GM10266 (cell line): Measurements from ENCODE around the gene PLGRKT.

Experiments
- DNase-seq: peaks from one replicate; pipeline ENCODE4 v3.0.0; 2012; ENCODE audit errors: extremely low spot score
- CTCF ChIP-seq: IDR thresholded peaks from 2 replicates; pipeline ENCODE4 v1.5.1; 2012; ENCODE audit warnings: mild to moderate bottlenecking, low read depth; ENCODE audit not compliant: control insufficient read depth, insufficient read depth; ENCODE audit errors: missing control alignments

Gene PLGRKT

DNA sequence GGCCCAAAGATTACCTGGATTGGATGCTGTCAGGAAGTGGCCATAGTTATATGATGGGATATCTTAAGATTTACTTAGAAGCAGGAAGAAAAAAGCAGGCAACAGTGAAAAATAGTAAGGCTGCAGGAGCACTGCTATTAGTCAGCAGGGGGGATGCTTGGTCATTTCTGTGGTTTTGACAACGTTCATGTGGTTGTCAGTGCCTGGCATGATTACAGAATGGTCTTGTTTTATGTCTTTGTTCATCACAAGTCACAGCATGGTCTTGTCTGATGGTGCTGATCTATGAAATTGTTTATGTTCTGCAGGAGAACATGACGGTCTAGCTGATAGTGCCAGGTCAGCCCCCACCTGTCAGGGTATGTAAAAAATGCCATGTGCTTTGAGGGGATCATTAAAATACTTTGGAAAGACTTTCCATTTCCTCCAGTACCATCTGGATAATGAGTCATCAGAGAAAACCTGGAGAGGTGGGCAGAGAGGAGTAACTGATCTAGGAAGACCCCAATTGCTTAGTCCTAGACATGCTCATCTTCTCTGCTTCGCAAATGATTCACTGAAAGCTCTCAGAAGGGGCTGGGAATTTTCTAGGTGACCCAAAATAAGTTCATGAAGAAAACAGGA lies 48.5 kb downstream of the PLGRKT start:
- peak; percentile 20 for DNase-seq
- no peak for TF ChIP-seq CTCF

DNA sequence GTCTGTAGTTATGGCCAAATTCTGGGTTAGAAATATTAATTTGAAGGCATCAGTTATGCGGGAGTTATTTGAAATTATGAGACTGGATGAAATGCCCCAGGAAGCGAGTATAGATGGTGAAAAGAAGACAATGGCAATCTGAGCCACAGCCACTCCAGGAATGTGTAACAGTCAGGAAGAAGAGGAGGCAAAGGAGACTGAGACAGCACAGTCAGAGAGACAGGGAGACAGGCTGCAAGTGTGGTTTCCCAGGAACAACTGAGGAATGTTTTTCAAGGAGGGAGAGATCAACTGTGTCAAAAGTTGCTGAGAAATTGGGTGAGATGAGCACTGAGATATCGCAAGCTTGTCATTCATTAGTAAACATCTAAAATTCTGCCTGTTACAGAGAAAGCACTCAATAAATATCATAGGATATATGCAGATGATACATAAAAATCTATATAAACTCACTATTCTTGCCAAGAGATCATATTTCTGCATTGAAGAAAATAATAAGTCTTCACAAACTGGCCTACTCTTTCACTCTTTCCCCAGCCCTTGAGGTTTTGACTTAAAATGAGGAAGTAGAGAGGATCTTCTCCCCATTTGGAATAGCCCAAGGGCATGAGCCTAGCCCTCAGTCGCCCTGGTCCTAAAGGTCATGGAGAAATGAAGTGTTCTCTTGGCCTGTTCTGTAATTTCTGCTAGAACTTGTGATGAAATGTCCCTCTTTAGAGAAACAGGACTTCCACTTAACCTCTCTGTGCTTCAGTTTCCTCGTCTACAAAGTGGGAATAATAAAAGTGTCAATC lies 49.5 kb downstream of the PLGRKT start:
- TF ChIP-seq CTCF, result no peak
- DNase-seq, result no peak

DNA sequence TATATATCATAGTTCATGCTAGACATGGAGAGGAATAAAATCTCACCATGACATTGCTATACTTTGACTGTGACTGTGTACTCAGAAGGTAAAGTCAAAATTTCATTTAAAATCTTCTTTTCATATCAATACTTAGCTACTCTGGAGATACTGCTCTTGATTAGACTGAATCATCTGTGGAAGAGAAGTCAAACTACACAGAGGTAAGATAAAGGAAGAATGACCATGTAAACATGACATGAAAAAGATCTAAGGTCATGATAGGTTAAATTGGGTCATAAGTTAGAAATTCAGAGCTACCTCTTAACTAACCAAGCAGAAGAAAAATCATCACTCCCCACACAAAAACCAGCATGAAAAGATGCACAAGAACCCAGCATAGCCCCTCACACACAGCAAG lies 53.3 kb downstream of the PLGRKT start:
- TF ChIP-seq CTCF, result no peak
- no peak for DNase-seq

DNA sequence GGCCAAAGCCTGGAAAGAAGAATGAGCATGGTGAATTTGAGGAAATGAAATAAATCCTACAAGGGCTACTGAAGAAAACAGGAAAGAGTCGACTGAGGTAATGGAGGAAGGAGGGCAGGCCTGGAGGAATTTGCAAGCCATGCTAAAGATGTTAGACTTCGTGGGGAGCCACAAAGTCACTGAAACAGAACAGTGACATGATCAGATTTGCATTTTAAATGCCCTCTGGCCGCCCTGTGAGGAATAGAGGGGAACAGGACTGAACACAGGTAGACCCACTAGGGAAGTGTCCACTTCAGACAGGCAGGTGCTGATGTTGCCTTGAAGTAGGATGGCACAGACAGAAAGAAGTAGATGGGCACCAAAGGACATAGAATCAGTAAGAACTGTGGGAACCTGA lies 55.2 kb downstream of the PLGRKT start:
- DNase-seq, result no peak
- no peak for TF ChIP-seq CTCF

GRCh38 chr9:5375790-5376477 lies 61.8 kb downstream of the PLGRKT start:
- no peak for DNase-seq

GRCh38 chr9:5375091-5375490 lies 62.6 kb downstream of the PLGRKT start:
- no peak for DNase-seq
- TF ChIP-seq CTCF, result no peak

More at GRCh38 chr9:5375790-5376477, 61.8 kb downstream of the PLGRKT start:
- no peak for TF ChIP-seq CTCF
